Smooth muscle cell (in vitro differentiated cells): ENCODE measurements around the gene SPAG9. TPM values are rescaled to one million over a fixed set of nuclear protein-coding genes. Genes with fewer than 3 reads are reported as not detected.

Experiments
- DNase-seq: peaks from one replicate; lab custom pipeline; 2025; ENCODE audit not compliant: unreplicated experiment; lab: John Stamatoyannopoulos, UW
- H2AFZ ChIP-seq: fragments of 200-600 bp; sonication (generic); 2 replicates; pipeline ENCODE4 v1.6.0; 2016; ENCODE audit warnings: antibody characterized with exemption, low read depth, mild to moderate bottlenecking
- H3F3A ChIP-seq: fragments of 200-600 bp; sonication (generic); 2 replicates; pipeline ENCODE4 v1.6.0; 2017; ENCODE audit warnings: antibody characterized with exemption, low read depth
- H3K27ac ChIP-seq: fragments of 200-600 bp; sonication (generic); 2 replicates; pipeline ENCODE4 v1.5.1; 2016; ENCODE audit warnings: low read depth, mild to moderate bottlenecking
- H3K27me3 ChIP-seq: fragments of 200-600 bp; sonication (generic); 2 replicates; pipeline ENCODE4 v1.6.1; 2016; ENCODE audit warnings: low read depth, mild to moderate bottlenecking
- H3K36me3 ChIP-seq: fragments of 200-600 bp; sonication (generic); 2 replicates; pipeline ENCODE4 v1.5.1; 2016; ENCODE audit warnings: low read depth
- H3K4me1 ChIP-seq: fragments of 200-600 bp; sonication (generic); 2 replicates; pipeline ENCODE4 v1.5.1; 2016; ENCODE audit warnings: low read depth
- H3K4me2 ChIP-seq: fragments of 200-600 bp; sonication (generic); 2 replicates; pipeline ENCODE4 v1.6.0; 2016; ENCODE audit warnings: mild to moderate bottlenecking
- H3K4me3 ChIP-seq: fragments of 200-600 bp; sonication (generic); 2 replicates; pipeline ENCODE4 v1.5.1; 2016; ENCODE audit warnings: mild to moderate bottlenecking
- H3K79me2 ChIP-seq: fragments of 200-600 bp; sonication (generic); 2 replicates; pipeline ENCODE4 v1.6.0; 2016; ENCODE audit warnings: low read depth, mild to moderate bottlenecking
- H3K9ac ChIP-seq: fragments of 200-600 bp; sonication (generic); 2 replicates; pipeline ENCODE4 v1.6.0; 2016; ENCODE audit warnings: low read depth
- H3K9me3 ChIP-seq: fragments of 200-600 bp; sonication (generic); replicated peaks from 2 replicates; pipeline ENCODE4 v1.5.1; 2016; ENCODE audit warnings: low read depth
- H4K20me1 ChIP-seq: fragments of 200-600 bp; sonication (generic); 2 replicates; pipeline ENCODE4 v1.6.0; 2016; ENCODE audit warnings: low read depth
- WGBS: methylation state at CpG from one replicate; pipeline ENCODE4 v1.1.7; 2016; ENCODE audit warnings: low lambda C conversion rate; 5-methylcytosine and 5-hydroxymethylcytosine counted together
- polyA plus RNA-seq: library from polyadenylated mRNA; unstranded; fragments of >200 nt; fragmentation: Nextera tagmentation; extraction: Ambion mirVana; gene quantifications from 2 replicates; pipeline ENCODE4 v1.2.1, GENCODE V29; 2016
- total RNA-seq: library from RNA; depleted of rRNA; stranded (reverse); fragments of >200 nt; gene quantifications from 2 replicates; pipeline ENCODE4 v1.2.3, GENCODE V29; 2014
- TF ChIP-seq, protein P1 (sequence below): fragments of 200-600 bp; sonication (generic); IDR thresholded peaks from 2 replicates; pipeline ENCODE4 v1.5.1; 2017; ENCODE audit warnings: borderline replicate concordance, mild to moderate bottlenecking, antibody characterized with exemption; ENCODE audit not compliant: insufficient read depth, poor library complexity, severe bottlenecking

Gene SPAG9
- total and polyA plus RNA-seq, 2 experiments from 2014 or later, result 29.1 to 64.8 TPM

DNA sequence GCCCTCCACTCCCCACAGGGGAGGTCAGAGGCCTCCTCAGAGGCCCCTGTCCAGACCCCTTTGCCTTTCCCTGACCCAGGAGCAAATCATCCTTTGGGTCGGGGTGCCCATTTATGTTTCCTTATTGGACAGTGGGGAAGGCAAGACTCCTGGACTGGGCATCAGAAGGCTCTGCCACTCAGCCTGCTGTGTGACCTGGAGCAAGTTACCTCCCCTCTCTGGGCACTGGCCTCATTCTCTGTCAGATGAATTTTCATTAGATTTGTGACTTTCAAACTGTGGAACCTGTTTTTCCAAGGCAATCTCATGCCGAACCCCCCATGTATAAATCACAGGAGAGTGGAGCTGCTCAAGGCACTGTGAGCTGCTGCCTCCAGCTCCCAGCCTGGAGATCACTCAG, 207.5 kb downstream of the SPAG9 start:
- Histone ChIP-seq H3K4me3 (no peak overlapping the region), H3K36me3 (no peaks in the 10 kb centered on the region), H3K4me2 (no peak overlapping the region), H3K79me2 (no peaks in the 10 kb centered on the region), H3K27ac (no peak overlapping the region), H3K27me3 (no peaks in the 10 kb centered on the region), H3K4me1 (peaks cover 11% of the 10 kb centered on the region), H3K9me3 (no peaks in the 10 kb centered on the region), H3F3A (no peaks in the 10 kb centered on the region), H4K20me1 (no peaks in the 10 kb centered on the region), H3K9ac (no peak overlapping the region), H2AFZ (no peak overlapping the region)
- WGBS, result 88% methylated on average over 2 of the region's 2 CpGs
- no peak for DNase-seq
- TF ChIP-seq, protein P1, sequence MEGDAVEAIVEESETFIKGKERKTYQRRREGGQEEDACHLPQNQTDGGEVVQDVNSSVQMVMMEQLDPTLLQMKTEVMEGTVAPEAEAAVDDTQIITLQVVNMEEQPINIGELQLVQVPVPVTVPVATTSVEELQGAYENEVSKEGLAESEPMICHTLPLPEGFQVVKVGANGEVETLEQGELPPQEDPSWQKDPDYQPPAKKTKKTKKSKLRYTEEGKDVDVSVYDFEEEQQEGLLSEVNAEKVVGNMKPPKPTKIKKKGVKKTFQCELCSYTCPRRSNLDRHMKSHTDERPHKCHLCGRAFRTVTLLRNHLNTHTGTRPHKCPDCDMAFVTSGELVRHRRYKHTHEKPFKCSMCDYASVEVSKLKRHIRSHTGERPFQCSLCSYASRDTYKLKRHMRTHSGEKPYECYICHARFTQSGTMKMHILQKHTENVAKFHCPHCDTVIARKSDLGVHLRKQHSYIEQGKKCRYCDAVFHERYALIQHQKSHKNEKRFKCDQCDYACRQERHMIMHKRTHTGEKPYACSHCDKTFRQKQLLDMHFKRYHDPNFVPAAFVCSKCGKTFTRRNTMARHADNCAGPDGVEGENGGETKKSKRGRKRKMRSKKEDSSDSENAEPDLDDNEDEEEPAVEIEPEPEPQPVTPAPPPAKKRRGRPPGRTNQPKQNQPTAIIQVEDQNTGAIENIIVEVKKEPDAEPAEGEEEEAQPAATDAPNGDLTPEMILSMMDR, result no peak

Other genes with a start within 250 kb of the SPAG9 start
- 95.5 and 119 TPM in 2 replicates for gene NME1, start 32.7 kb upstream of the SPAG9 start, total RNA-seq
- 222 and 233 TPM in 2 replicates for gene NME1, start 32.7 kb upstream of the SPAG9 start, polyA plus RNA-seq
- 376 and 496 TPM in 2 replicates for gene NME2, start 45.5 kb upstream of the SPAG9 start, total RNA-seq
- gene NME2, start 45.5 kb upstream of the SPAG9 start, polyA plus RNA-seq, result 675 and 678 TPM in 2 replicates
- gene MBTD1, start 139.2 kb upstream of the SPAG9 start, total RNA-seq, result 7.9 and 11.3 TPM in 2 replicates
- gene MBTD1, start 139.2 kb upstream of the SPAG9 start, polyA plus RNA-seq, result 1.3 and 3.3 TPM in 2 replicates
- 36.9 and 42.1 TPM in 2 replicates for gene UTP18, start 139.7 kb upstream of the SPAG9 start, total RNA-seq
- gene UTP18, start 139.7 kb upstream of the SPAG9 start, polyA plus RNA-seq, result 24.6 and 31.7 TPM in 2 replicates